Measurements from ENCODE around the gene GABBR2. TPM values are rescaled to one million over a fixed set of nuclear protein-coding genes. Genes with fewer than 3 reads are reported as not detected.
A peak's percentile ranks its signal among the peaks of the same experiment; 100 is the strongest.

The GABBR2 gene
- total and polyA plus RNA-seq, 9 of the 15 experiments (the other 6 are each of a cell fraction or from before 2014, with no cell fraction given), result 0.15 to 1.9 (median 0.32) TPM

DNA sequence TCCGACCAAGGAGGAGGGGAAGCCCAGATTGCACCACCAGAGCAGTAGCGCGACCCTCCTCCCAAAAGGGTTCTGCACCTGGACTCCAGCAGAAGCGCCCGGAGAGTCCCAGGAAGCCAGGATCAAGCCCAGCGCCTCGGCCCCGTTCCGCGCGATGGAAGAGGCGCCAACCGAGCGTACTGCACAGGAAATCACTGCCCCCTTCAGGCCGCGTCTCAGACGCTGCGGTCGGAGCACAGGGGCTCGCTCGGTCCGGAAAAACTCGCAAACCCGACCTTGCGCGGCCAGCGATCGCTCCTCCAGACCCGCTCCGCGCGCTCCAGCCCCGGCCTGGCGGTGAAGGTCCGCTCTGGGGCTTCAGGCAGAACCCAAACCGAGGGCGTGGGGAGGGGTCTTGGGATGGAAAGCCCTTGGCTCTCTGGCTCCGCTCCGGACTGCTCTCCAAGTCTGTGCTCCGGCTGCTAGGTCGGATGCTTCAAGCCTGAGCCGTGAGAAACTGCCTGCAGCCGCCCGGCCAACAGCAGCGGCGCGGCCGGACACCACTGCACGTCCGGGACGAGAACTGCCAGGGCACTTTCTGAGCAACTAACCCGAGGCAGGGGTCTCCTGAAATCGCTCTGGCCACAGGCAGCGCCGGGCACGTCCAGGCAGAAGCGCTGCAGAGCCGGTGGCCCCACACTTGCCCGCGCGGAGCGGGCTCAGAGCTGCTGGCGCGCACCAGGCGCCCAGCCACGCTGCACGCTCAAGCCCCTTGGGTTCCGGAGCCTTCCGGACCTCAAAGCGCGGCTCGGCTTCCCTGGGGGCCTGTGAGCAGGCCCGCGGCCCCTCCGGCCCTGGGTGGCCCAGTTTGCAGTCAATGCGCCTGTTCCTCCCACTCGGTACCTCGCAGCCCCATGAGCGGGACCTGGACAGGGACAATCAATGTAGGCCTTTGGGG, 1.3 kb downstream of the GABBR2 start (continued):
- TF ChIP-seq, protein P1, sequence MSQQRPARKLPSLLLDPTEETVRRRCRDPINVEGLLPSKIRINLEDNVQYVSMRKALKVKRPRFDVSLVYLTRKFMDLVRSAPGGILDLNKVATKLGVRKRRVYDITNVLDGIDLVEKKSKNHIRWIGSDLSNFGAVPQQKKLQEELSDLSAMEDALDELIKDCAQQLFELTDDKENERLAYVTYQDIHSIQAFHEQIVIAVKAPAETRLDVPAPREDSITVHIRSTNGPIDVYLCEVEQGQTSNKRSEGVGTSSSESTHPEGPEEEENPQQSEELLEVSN (IDR thresholded peaks at IDR 0.05; ENCODE audit: borderline replicate concordance in 1 of 2, extremely low read depth in 1 of 2, insufficient read depth in 1 of 2, insufficient read length in 1 of 2, low read depth in 1 of 2, low read length in 1 of 2, poor library complexity in 1 of 2, severe bottlenecking in 1 of 2), result peak in 1 of 2 experiments; percentile 40
- no peak for TF ChIP-seq NBN (IDR thresholded peaks at IDR 0.05; ENCODE audit: low read depth)
- TF ChIP-seq, protein P2, sequence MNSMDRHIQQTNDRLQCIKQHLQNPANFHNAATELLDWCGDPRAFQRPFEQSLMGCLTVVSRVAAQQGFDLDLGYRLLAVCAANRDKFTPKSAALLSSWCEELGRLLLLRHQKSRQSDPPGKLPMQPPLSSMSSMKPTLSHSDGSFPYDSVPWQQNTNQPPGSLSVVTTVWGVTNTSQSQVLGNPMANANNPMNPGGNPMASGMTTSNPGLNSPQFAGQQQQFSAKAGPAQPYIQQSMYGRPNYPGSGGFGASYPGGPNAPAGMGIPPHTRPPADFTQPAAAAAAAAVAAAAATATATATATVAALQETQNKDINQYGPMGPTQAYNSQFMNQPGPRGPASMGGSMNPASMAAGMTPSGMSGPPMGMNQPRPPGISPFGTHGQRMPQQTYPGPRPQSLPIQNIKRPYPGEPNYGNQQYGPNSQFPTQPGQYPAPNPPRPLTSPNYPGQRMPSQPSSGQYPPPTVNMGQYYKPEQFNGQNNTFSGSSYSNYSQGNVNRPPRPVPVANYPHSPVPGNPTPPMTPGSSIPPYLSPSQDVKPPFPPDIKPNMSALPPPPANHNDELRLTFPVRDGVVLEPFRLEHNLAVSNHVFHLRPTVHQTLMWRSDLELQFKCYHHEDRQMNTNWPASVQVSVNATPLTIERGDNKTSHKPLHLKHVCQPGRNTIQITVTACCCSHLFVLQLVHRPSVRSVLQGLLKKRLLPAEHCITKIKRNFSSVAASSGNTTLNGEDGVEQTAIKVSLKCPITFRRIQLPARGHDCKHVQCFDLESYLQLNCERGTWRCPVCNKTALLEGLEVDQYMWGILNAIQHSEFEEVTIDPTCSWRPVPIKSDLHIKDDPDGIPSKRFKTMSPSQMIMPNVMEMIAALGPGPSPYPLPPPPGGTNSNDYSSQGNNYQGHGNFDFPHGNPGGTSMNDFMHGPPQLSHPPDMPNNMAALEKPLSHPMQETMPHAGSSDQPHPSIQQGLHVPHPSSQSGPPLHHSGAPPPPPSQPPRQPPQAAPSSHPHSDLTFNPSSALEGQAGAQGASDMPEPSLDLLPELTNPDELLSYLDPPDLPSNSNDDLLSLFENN (IDR thresholded peaks at IDR 0.05; ENCODE audit: low read depth in 2 of 2, low read length in 2 of 2), result no peak
- TF ChIP-seq, protein P3, sequence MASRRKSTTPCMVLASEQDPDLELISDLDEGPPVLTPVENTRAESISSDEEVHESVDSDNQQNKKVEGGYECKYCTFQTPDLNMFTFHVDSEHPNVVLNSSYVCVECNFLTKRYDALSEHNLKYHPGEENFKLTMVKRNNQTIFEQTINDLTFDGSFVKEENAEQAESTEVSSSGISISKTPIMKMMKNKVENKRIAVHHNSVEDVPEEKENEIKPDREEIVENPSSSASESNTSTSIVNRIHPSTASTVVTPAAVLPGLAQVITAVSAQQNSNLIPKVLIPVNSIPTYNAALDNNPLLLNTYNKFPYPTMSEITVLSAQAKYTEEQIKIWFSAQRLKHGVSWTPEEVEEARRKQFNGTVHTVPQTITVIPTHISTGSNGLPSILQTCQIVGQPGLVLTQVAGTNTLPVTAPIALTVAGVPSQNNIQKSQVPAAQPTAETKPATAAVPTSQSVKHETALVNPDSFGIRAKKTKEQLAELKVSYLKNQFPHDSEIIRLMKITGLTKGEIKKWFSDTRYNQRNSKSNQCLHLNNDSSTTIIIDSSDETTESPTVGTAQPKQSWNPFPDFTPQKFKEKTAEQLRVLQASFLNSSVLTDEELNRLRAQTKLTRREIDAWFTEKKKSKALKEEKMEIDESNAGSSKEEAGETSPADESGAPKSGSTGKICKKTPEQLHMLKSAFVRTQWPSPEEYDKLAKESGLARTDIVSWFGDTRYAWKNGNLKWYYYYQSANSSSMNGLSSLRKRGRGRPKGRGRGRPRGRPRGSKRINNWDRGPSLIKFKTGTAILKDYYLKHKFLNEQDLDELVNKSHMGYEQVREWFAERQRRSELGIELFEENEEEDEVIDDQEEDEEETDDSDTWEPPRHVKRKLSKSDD (conservative IDR thresholded peaks at IDR 0.05; ENCODE audit: low read length), result no peak
- no peak for TF ChIP-seq NR4A1 (CRISPR knock-in tag; IDR thresholded peaks at IDR 0.05)
- no peak for TF ChIP-seq NR4A1 (tag; IDR thresholded peaks at IDR 0.05)
- no peak for TF ChIP-seq POLR3A (IDR thresholded peaks at IDR 0.05; ENCODE audit: borderline replicate concordance, extremely low read depth, insufficient read depth, insufficient read length)
- no peak for TF ChIP-seq POLR2A (conservative IDR thresholded peaks at IDR 0.05)
- no peak for TF ChIP-seq ZNF696 (CRISPR knock-in tag; conservative IDR thresholded peaks at IDR 0.05)
- TF ChIP-seq CHD4 (IDR thresholded peaks at IDR 0.05; ENCODE audit: insufficient read depth, insufficient replicate concordance, low read depth, low read length, poor library complexity, severe bottlenecking), result no peak
- TF ChIP-seq PHF21A (IDR thresholded peaks at IDR 0.05; ENCODE audit: borderline replicate concordance, low read depth), result peak; percentile 66; the same call in 1 of the 2 replicates
- TF ChIP-seq, protein P4, sequence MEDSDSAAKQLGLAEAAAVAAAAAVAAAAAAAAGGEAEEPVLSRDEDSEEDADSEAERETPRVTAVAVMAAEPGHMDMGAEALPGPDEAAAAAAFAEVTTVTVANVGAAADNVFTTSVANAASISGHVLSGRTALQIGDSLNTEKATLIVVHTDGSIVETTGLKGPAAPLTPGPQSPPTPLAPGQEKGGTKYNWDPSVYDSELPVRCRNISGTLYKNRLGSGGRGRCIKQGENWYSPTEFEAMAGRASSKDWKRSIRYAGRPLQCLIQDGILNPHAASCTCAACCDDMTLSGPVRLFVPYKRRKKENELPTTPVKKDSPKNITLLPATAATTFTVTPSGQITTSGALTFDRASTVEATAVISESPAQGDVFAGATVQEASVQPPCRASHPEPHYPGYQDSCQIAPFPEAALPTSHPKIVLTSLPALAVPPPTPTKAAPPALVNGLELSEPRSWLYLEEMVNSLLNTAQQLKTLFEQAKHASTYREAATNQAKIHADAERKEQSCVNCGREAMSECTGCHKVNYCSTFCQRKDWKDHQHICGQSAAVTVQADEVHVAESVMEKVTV (CRISPR knock-in tag; IDR thresholded peaks at IDR 0.05), result peak; percentile 44; the same call in 1 of the 2 replicates
- no peak for TF ChIP-seq ZNF197 (CRISPR knock-in tag; IDR thresholded peaks at IDR 0.05; ENCODE audit: low read depth)
- TF ChIP-seq SMAD4 (CRISPR knock-in tag; conservative IDR thresholded peaks at IDR 0.05), result no peak
- TF ChIP-seq, protein P5, sequence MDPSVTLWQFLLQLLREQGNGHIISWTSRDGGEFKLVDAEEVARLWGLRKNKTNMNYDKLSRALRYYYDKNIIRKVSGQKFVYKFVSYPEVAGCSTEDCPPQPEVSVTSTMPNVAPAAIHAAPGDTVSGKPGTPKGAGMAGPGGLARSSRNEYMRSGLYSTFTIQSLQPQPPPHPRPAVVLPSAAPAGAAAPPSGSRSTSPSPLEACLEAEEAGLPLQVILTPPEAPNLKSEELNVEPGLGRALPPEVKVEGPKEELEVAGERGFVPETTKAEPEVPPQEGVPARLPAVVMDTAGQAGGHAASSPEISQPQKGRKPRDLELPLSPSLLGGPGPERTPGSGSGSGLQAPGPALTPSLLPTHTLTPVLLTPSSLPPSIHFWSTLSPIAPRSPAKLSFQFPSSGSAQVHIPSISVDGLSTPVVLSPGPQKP (CRISPR knock-in tag; IDR thresholded peaks at IDR 0.05), result no peak

Data from K562 (cell line).